Left hindlimb (tissue), 1 donor: ENCODE data around the gene STYXL1.
A peak's percentile ranks its signal among the peaks of the same experiment; 100 is the strongest.
"Not testable (repeated sequence)": the region's sequence is repeated elsewhere in the genome, so short reads cannot be mapped to it uniquely, and the experiment has no call there.

ENCODE experiments used
- DNase-seq: peaks from one replicate; pipeline ENCODE4 v3.0.0-alpha.2; 2018

Gene STYXL1

DNA sequence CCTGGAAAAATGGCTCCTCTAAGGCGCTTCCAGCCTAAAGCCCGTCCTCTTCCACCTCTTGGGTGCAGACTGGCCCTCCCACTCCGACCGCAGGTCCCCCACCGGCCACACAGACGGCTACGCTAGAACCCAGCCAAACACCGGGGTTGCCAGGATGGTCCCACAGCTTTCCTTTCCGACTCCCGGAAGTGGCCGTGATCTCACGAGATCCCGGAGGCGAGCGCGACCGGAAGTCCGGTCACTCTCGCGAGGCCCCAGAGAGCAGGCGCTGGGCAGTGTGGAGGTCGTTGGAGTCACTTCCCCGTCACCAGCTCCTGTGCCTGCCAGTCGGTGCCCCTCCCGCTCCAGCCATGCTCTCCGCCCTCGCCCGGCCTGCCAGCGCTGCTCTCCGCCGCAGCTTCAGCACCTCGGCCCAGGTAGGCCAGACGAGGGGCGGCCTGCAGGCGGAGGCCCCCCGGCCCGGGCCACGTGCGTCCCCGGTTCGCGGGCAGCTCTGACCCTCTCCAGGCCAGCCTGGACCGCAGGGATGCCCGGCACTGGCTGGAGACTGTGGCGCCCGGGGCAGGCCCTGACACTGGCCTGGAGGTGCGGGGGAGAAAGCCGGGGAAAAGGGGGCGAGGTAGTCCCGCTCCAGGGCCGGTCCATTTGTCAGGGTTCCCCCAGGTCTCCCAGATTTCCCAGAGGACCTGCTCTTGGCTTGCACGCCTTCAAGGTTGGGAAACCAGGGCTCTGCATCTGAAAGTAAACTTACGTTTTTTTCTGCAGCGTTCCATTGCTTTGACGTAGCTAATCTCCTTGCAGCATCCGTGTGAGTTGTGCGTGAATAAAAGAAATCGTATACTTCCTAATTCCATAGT, at the start of gene STYXL1, which contains the start of gene MDH2:
Gene STYXL1, minus strand, starts transcription at position 190 of the 857 bp plus-strand sequence. CDS start 17,477 bp downstream, outside the sequence.
Gene MDH2, plus strand, starts transcription at position 296 of the 857 bp plus-strand sequence. Its CDS starts 55 bp downstream, at position 351.
- peak; percentile 96 for DNase-seq

DNA sequence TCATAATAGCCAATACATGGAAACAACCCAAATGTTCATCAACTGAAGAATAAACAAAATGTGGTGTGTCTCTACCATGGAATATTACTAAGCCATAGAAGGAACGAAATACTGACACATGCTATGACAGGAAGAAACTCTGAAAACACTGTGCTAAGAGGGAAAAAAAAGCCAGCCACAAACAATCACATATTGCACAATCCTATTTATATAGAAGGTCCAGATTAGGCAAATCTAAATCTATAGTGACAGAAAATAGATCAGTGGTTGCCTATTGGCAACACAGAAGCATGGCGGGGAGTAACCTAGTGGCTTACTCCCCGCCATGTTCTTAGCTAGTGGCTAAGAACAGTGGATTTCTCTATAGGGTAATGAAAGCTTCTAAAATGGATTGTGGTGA, 48.1 kb upstream of the STYXL1 start:
- DNase-seq: no peak

DNA sequence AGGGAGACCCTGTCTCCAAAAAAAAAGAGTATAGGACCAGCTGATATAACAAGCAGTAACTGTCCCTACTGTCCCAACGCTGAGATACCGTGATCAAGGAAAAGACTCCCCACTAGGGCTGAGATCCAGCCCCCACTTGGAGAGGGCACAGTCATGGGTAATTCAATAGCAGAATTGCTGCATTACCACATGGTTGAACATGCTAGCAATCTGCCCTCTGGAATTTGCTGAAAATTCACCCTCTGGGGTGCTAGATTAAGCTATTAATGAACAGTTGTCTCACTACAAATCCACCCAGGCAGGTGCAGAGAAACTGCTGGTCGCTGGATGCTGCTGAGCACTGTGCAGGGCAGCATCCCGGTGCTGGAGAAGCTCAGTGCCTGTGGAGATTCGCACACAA, 46.5 kb upstream of the STYXL1 start:
- DNase-seq: not testable (repeated sequence)

DNA sequence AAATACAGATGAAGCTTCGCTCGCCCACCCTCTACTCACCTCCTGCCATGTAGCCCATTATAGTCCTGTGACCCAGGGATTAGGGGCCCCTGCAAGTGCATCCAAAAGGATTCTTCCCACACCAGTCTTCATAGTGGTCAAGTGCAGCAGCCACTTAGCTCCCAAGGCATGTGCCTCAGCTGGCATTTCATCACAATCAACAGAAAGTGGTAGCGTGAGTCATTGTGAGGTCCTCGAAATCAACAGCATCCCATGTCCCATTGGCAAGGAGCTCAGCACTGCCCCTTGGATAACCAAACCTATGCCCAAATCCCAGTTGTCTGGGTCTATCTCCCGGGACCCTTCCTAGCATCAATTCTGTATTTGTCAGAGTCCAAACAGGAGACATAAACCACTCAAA, 45.7 kb upstream of the STYXL1 start:
- not testable (repeated sequence) for DNase-seq

GRCh38 chr7:76091506-76091905, 43.7 kb upstream of the STYXL1 start:
- DNase-seq: no peak

- no peak for DNase-seq
Measured at GRCh38 chr7:76089865-76090475, 42.2 kb upstream of the STYXL1 start.

GRCh38 chr7:76087362-76087791, 39.6 kb upstream of the STYXL1 start:
- DNase-seq: not testable (repeated sequence)

DNA sequence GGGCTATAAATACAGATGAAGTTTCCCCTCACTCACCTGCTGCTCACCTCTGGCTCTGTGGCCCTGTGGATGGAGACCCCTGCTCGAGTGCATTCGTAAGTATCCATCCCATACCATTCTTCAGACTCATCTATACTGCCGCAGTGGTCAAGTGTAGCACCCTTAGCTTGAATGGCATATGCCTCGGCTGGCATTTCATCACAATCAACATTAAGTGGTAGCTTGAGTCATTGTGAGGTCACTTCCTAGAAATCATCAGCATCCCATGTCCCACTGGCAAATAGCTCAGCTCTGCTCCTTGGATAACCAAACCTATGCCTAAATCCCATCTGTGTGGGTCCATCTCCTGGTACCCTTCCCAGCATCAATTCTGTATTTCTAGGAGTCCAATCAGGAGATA, 38.3 kb upstream of the STYXL1 start:
- no peak for DNase-seq

DNA sequence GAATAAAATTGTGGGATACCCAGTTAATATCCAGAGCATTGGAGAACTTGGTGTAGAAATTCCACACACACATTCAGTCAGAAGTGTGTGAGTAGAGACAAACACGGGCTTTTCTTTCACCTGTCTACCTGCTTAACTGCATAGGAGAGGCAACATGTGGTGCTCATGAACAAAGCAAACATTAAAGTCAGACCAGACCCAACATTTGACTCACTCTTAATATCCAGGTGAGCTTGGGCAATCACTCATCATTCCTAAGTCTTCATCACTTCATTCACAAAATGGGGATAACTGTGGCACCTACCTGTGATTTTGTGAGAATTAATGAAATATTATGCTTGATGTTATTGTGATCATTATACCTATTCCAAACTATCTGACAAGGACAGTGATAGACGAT, 36.3 kb upstream of the STYXL1 start:
- not testable (repeated sequence) for DNase-seq

DNA sequence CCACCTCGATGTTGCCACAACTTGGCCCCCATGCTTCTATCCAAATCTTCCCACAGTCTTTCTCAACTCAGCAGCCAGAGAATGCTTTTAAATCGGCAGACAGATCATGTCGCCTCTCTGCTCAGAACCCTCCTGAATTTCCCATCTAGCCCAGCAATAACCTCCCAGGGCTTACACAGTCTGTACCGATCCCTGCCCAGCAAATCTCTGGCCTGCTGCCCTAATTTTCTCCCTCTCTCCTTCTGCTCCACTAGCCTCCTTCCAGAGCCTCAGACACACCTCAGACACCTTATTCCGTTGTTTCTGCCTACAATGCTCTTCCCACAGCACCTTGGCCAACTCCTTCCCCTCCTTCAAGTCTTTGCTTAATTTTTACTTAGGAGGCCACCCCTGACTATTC, 32.4 kb upstream of the STYXL1 start:
- no peak for DNase-seq

- no peak for DNase-seq
Measured at GRCh38 chr7:76077435-76077834, 29.6 kb upstream of the STYXL1 start.

- DNase-seq: no peak
Measured at GRCh38 chr7:76076995-76077394, 29.2 kb upstream of the STYXL1 start.

- no peak for DNase-seq
Measured at GRCh38 chr7:76074972-76075370, 27.2 kb upstream of the STYXL1 start.

DNA sequence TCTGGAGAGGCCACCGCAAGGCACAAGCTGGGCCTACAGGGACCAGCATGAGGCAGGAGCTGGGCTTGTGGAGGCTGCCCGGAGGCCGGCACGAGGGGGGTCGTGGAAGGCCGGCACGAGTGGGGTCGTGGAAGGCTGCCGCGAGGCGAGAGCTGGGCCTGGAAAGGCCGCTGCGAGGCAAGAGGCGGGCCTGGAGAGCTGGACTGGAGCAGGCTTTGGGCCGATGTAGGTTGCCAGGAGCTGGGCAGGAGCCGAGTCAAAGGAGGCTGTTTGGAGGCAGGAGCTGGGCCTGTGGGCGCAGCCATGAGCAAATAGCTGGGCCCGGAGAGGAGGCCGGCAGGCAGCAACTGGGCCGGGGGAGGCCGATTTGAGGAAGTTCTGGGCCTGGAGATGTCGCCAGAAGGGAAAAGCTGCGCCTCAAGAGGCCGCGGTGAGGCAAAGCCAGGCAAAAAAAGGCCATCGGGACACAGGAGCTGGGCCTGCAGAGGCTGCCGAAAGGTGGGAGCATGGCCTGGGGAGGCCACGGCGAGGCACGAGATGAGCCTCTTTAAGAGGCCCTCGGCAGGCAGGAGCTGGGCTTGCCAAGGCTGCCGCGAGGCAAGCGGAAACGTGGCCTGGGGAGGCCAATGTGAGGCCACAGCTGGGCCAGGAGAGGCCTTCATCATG, 26.6 kb upstream of the STYXL1 start:
- DNase-seq: no peak

GRCh38 chr7:76073335-76073990, 25.7 kb upstream of the STYXL1 start:
- no peak for DNase-seq

DNA sequence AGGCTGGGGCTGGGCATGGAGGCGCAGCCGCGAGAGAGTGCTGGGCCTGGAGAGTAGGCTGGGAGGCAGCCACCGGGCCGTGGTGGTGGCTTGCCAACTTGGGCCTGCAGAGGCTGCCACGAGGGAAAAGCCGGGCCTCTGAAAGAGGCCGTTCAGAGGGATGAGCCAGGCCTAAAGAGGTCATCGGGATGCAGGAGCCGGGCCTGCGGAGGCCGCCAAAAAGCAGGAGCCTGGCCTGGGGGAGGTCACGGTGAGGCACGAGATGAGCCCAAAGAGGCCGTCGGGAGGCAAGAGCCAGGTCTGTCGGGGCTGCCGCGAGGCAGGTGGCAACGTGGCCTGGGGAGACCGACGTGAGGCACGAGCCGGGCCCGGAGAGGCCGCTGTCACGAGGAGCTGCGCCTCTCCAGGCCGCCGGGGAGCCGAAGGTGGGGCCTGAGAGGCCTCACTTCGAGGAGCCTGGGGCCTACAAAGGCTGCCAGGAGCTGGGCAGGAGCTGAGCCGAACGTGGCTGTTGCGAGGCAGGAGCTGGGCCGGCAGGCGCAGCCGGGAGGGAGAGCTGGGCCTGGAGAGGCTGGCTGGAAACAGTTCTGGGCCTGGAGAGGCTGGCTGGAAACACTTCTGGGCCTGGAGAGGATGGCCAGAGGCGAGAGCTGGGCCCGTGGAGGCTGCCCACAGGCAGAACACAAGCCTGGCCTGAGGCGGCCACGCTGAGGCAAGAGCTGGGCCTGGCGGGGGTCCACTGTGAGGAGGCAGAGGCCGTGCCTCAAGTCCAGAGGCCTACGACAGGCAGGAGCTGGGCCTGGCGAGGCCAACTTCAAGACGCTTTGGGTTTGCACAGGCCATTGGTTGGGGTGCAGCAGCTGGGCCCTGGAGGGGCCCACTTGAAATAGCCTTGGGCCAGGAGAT, 24.7 kb upstream of the STYXL1 start:
- no peak for DNase-seq

DNA sequence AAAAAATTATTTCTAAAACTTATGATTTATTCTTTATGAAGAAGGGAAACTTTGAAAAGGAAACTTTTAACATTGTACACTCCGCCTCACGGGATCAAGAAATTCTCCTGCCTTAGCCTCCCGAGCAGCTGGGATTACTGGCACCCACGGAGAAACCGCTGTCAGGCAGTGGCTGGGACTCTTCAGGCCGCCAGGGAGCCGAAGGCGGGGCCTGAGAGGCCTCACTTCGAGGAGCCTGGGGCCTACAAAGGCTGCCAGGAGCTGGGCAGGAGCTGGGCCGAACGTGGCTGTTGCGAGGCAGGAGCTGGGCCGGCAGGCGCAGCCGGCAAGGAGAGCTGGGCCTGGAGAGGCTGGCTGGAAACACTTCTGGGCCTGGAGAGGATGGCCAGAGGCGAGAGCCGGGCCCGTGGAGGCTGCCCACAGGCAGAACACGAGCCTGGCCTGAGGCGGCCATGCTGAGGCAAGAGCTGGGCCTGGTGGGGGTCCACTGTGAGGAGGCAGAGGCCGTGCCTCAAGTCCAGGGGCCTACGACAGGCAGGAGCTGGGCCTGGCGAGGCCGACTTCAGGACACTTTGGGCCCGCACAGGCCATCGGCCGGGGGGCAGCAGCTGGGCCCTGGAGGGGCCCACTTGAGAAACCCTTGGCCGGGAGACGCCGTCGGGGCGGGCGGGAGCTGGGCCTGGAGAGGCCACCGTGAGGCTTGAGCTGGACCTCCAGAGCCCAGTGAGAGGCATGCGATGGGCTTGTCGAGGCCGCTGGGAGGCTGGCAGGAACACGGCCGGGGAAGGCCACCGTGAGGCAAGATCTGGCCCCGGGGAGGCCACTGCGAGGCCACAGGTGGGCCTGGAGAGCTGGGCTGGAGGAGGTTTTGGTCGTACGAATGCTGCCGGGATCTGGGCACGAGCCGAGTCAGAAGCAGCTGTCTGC, 23.8 kb upstream of the STYXL1 start:
- no peak for DNase-seq

GRCh38 chr7:76069238-76069638, 21.4 kb upstream of the STYXL1 start:
- no peak for DNase-seq

GRCh38 chr7:76066716-76067503, 19.1 kb upstream of the STYXL1 start:
- no peak for DNase-seq
